Neural cell (in vitro differentiated cells): Measurements from ENCODE around the gene FAM171A1. TPM values are rescaled to one million over a fixed set of nuclear protein-coding genes. Genes with fewer than 3 reads are reported as not detected.

Experiments used
- H2AFZ ChIP-seq: fragments of 200-600, 300-800 bp; sonication (generic), shearing (Covaris generic); 2 replicates; pipeline ENCODE4 v1.6.0; 2014; ENCODE audit warnings: low read depth, mild to moderate bottlenecking, antibody characterized with exemption, low read length, moderate library complexity
- H3F3A ChIP-seq: fragments of 200-600 bp; shearing (Covaris generic); 2 replicates; pipeline ENCODE4 v1.6.1; 2016; ENCODE audit warnings: mild to moderate bottlenecking, moderate library complexity, mixed read lengths, antibody characterized with exemption, low read length; ENCODE audit not compliant: insufficient read depth, poor library complexity, severe bottlenecking
- H3K27ac ChIP-seq: fragments of 200-600, 300-800 bp; sonication (generic), shearing (Covaris generic); 2 replicates; pipeline ENCODE4 v1.5.1; 2014; ENCODE audit warnings: mild to moderate bottlenecking, low read length, moderate library complexity
- H3K27me3 ChIP-seq: fragments of 300-800, 200-600 bp; sonication (generic), shearing (Covaris generic); 2 replicates; pipeline ENCODE4 v1.6.0; 2014; ENCODE audit warnings: mild to moderate bottlenecking, low read depth, low read length, moderate library complexity; ENCODE audit not compliant: insufficient read depth
- H3K36me3 ChIP-seq: fragments of 300-800, 200-600 bp; sonication (generic), shearing (Covaris generic); 2 replicates; pipeline ENCODE4 v1.5.1; 2014; ENCODE audit warnings: mild to moderate bottlenecking, antibody characterized with exemption, low read length, moderate library complexity; ENCODE audit not compliant: insufficient read depth
- H3K4me2 ChIP-seq: fragments of 300-800, 200-600 bp; sonication (generic), shearing (Covaris generic); 2 replicates; pipeline ENCODE4 v1.6.0; 2014; ENCODE audit warnings: mild to moderate bottlenecking, low read length
- H3K4me3 ChIP-seq: fragments of 300-800, 200-600 bp; sonication (generic), shearing (Covaris generic); 2 replicates; pipeline ENCODE4 v1.5.1; 2014; ENCODE audit warnings: mild to moderate bottlenecking, low read length, moderate library complexity
- H3K79me2 ChIP-seq: fragments of 200-600 bp; shearing (Covaris generic); replicated peaks from 2 replicates; pipeline ENCODE4 v1.6.0; 2014; ENCODE audit warnings: mild to moderate bottlenecking, low read length, moderate library complexity; ENCODE audit not compliant: insufficient read depth
- H3K9ac ChIP-seq: fragments of 300-800, 200-600 bp; sonication (generic), shearing (Covaris generic); 2 replicates; pipeline ENCODE4 v1.6.1; 2016; ENCODE audit warnings: mild to moderate bottlenecking, low read length, mixed read lengths
- H3K9me2 ChIP-seq: fragments of 200-600 bp; shearing (Covaris generic); 2 replicates; pipeline ENCODE4 v1.6.1; 2016; ENCODE audit warnings: mild to moderate bottlenecking, low read length, mixed read lengths; ENCODE audit not compliant: insufficient read depth
- H3K9me3 ChIP-seq: fragments of 200-600, 300-800 bp; sonication (generic), shearing (Covaris generic); 2 replicates; pipeline ENCODE4 v1.6.1; 2016; ENCODE audit warnings: mild to moderate bottlenecking, mixed run types, low read length, moderate library complexity, mixed read lengths
- H4K20me1 ChIP-seq: fragments of 200-600 bp; shearing (Covaris generic); 2 replicates; pipeline ENCODE4 v1.6.1; 2016; ENCODE audit warnings: mild to moderate bottlenecking, mixed run types; ENCODE audit not compliant: insufficient read depth
- EP300 ChIP-seq: fragments of 450-650 bp; conservative IDR thresholded peaks from 2 replicates; pipeline ENCODE4 v1.6.1; 2014; ENCODE audit warnings: antibody characterized with exemption, mild to moderate bottlenecking, moderate library complexity; ENCODE audit not compliant: poor library complexity, severe bottlenecking
- EZH2 ChIP-seq: fragments of 200-600, 300-800 bp; shearing (Covaris generic), sonication (generic); IDR thresholded peaks from 2 replicates; pipeline ENCODE4 v1.6.1; 2014; ENCODE audit warnings: antibody characterized with exemption, low read length, borderline replicate concordance, mild to moderate bottlenecking; ENCODE audit not compliant: insufficient read depth, poor library complexity, severe bottlenecking
- MXI1 ChIP-seq: fragments of 450-650 bp; conservative IDR thresholded peaks from 2 replicates; pipeline ENCODE4 v1.6.1; 2014; ENCODE audit warnings: antibody characterized with exemption, mild to moderate bottlenecking; ENCODE audit not compliant: poor library complexity, severe bottlenecking
- POLR2AphosphoS5 ChIP-seq: IDR thresholded peaks from 2 replicates; pipeline ENCODE4 v1.6.1; 2012
- RAD21 ChIP-seq: fragments of 450-650 bp; conservative IDR thresholded peaks from 2 replicates; pipeline ENCODE4 v1.6.1; 2014; ENCODE audit warnings: antibody characterized with exemption, mild to moderate bottlenecking, moderate library complexity
- SMC3 ChIP-seq: fragments of 450-650 bp; conservative IDR thresholded peaks from 2 replicates; pipeline ENCODE4 v1.6.1; 2014; ENCODE audit warnings: antibody characterized with exemption, mild to moderate bottlenecking, moderate library complexity; ENCODE audit not compliant: poor library complexity
- TAF1 ChIP-seq: IDR thresholded peaks from 2 replicates; pipeline ENCODE4 v1.6.1; 2012; ENCODE audit warnings: low read depth
- polyA plus RNA-seq: library from polyadenylated mRNA; depleted of rRNA; stranded (reverse); fragments of >200 nt; gene quantifications from 2 replicates; pipeline ENCODE4 v1.2.3, GENCODE V29; 2014
- TF ChIP-seq, protein P1 (sequence below): IDR thresholded peaks from 2 replicates; pipeline ENCODE4 v1.6.1; 2012; ENCODE audit warnings: borderline replicate concordance
- TF ChIP-seq, protein P2 (sequence below): fragments of 450-650 bp; IDR thresholded peaks from 2 replicates; pipeline ENCODE4 v1.5.1; 2014; ENCODE audit warnings: antibody characterized with exemption, mild to moderate bottlenecking, moderate library complexity; ENCODE audit not compliant: poor library complexity, severe bottlenecking

FAM171A1 gene
- polyA plus RNA-seq, 1 donor from 2014 or later: 28.8 TPM

DNA sequence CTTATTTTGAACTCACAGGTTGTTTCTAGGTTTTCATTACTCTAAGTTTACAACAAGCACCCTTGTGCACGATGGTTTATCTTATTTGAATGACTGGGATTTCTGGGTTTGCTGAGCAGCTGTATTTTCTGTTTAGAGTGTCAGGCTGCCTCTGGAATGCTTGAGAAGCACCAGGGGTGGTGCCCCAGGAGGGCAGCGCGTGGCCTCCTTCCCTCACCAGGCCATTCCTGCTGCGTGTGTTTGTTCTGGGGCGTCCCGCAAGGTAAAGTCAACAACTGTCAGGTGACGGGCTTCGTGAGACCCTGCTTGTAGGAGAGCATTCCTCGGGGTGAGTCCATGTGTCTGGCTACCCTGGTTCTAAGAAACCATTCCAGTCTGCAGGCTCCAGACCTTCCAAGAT, 54.9 kb downstream of the FAM171A1 start:
- no peaks in the 10 kb centered on the region for H3F3A ChIP-seq
- H2AFZ ChIP-seq: no peak overlapping the region
- H3K9me2 ChIP-seq: no peaks in the 10 kb centered on the region
- no peaks in the 10 kb centered on the region for H3K9me3 ChIP-seq
- H3K9ac ChIP-seq: no peak overlapping the region
- no peak overlapping the region for H3K4me3 ChIP-seq
- no peak overlapping the region for H3K27ac ChIP-seq
- peaks cover 3% of the 10 kb centered on the region for H3K79me2 ChIP-seq
- TF ChIP-seq MXI1: no peak
- TF ChIP-seq POLR2AphosphoS5: no peak
- TF ChIP-seq, protein P1, sequence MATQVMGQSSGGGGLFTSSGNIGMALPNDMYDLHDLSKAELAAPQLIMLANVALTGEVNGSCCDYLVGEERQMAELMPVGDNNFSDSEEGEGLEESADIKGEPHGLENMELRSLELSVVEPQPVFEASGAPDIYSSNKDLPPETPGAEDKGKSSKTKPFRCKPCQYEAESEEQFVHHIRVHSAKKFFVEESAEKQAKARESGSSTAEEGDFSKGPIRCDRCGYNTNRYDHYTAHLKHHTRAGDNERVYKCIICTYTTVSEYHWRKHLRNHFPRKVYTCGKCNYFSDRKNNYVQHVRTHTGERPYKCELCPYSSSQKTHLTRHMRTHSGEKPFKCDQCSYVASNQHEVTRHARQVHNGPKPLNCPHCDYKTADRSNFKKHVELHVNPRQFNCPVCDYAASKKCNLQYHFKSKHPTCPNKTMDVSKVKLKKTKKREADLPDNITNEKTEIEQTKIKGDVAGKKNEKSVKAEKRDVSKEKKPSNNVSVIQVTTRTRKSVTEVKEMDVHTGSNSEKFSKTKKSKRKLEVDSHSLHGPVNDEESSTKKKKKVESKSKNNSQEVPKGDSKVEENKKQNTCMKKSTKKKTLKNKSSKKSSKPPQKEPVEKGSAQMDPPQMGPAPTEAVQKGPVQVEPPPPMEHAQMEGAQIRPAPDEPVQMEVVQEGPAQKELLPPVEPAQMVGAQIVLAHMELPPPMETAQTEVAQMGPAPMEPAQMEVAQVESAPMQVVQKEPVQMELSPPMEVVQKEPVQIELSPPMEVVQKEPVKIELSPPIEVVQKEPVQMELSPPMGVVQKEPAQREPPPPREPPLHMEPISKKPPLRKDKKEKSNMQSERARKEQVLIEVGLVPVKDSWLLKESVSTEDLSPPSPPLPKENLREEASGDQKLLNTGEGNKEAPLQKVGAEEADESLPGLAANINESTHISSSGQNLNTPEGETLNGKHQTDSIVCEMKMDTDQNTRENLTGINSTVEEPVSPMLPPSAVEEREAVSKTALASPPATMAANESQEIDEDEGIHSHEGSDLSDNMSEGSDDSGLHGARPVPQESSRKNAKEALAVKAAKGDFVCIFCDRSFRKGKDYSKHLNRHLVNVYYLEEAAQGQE: no peak
- TF ChIP-seq RAD21: no peak
- TF ChIP-seq TAF1: no peak
- no peak for TF ChIP-seq EP300
- no peak for TF ChIP-seq SMC3
- TF ChIP-seq EZH2: no peak
- TF ChIP-seq, protein P2, sequence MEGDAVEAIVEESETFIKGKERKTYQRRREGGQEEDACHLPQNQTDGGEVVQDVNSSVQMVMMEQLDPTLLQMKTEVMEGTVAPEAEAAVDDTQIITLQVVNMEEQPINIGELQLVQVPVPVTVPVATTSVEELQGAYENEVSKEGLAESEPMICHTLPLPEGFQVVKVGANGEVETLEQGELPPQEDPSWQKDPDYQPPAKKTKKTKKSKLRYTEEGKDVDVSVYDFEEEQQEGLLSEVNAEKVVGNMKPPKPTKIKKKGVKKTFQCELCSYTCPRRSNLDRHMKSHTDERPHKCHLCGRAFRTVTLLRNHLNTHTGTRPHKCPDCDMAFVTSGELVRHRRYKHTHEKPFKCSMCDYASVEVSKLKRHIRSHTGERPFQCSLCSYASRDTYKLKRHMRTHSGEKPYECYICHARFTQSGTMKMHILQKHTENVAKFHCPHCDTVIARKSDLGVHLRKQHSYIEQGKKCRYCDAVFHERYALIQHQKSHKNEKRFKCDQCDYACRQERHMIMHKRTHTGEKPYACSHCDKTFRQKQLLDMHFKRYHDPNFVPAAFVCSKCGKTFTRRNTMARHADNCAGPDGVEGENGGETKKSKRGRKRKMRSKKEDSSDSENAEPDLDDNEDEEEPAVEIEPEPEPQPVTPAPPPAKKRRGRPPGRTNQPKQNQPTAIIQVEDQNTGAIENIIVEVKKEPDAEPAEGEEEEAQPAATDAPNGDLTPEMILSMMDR: no peak
- no peak overlapping the region for H3K4me2 ChIP-seq
- no peaks in the 10 kb centered on the region for H3K27me3 ChIP-seq
- H3K36me3 ChIP-seq: no peaks in the 10 kb centered on the region
- no peaks in the 10 kb centered on the region for H4K20me1 ChIP-seq

DNA sequence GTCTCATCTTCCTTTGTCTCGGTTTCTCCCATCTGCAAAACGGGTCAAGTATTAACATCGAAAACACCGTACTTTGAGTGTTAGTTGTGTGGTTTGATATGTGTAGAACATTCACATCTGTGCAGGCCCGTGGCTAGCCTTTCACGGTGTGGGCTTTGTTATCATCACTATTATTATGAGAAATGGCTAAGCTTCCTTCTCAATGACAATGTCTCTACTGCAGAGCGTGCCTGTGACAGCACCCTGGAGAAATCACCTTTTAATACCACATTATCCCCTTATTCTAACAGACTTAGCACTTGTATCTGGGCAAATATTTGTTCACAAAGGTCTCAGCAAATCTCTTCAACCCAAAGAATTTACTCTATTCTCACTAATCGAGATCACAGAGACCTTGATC, 55.8 kb downstream of the FAM171A1 start:
- Histone ChIP-seq H3K9me3 (no peaks in the 10 kb centered on the region), H2AFZ (no peak overlapping the region), H3K4me2 (no peak overlapping the region), H4K20me1 (no peaks in the 10 kb centered on the region), H3K4me3 (no peak overlapping the region), H3F3A (no peaks in the 10 kb centered on the region), H3K27ac (no peak overlapping the region), H3K9me2 (no peaks in the 10 kb centered on the region), H3K9ac (no peak overlapping the region), H3K79me2 (peaks cover 3% of the 10 kb centered on the region), H3K36me3 (no peaks in the 10 kb centered on the region), H3K27me3 (no peaks in the 10 kb centered on the region)
- TF ChIP-seq, protein P1: no peak
- no peak for TF ChIP-seq RAD21
- TF ChIP-seq EZH2: no peak
- no peak for TF ChIP-seq EP300
- TF ChIP-seq TAF1: no peak
- TF ChIP-seq, protein P2: no peak
- no peak for TF ChIP-seq MXI1
- no peak for TF ChIP-seq SMC3
- TF ChIP-seq POLR2AphosphoS5: no peak
